GM18951 (cell line): ENCODE data around the gene CEP120.
"Not testable (repeated sequence)": the region's sequence is repeated elsewhere in the genome, so short reads cannot be mapped to it uniquely, and the experiment has no call there.

Source experiments
- POLR2A ChIP-seq: IDR thresholded peaks from 4 replicates; pipeline ENCODE4 v1.6.1; 2011; ENCODE audit warnings: mild to moderate bottlenecking; ENCODE audit not compliant: insufficient read length, insufficient read depth; ENCODE audit errors: extremely low read depth
- in situ Hi-C: fragments of 300-500 bp; cut with MboI; formaldehyde crosslinking; loops from one replicate; pipeline ENCODE4 v1.12.0; 2022; ENCODE audit warnings: low sequenced_read_pairs, mixed read lengths, inconsistent platforms; ENCODE audit not compliant: unreplicated experiment

Gene CEP120

GRCh38 chr5:123423278-123424149 is at the start of gene CEP120:
TSS of gene CEP120 (minus strand) at chr5:123423403. CDS start at chr5:123422998, 405 bp downstream.
- peak; percentile 92 for TF ChIP-seq POLR2A
- in situ Hi-C loops, result loop anchor here (25.0 kb wide), 1 partner anchor 189 kb away; no protein-coding TSS in a partner anchor

GRCh38 chr5:123472150-123472924 is 49.1 kb upstream of the CEP120 start:
- no peak for TF ChIP-seq POLR2A
- in situ Hi-C loops, result no loop called here

DNA sequence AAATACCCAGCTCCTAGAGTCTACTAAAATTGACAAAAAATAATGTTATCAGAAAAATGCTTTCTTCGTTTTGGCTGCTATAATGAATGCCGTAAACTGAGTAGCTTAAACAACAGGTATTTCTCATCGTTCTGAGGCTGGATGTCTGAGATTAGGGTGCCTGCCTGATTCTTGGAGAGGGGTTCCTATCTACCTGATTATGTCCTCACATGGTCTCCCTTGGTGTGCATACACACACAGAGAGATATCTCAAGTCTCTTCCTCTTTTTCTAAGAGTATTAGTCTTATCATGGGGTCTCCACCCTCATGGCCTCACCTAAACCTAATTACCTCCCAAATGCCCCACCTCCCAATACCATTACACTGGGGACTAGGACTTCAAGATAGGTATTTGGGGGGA is 48.2 kb upstream of the CEP120 start:
- TF ChIP-seq POLR2A, result no peak
- in situ Hi-C loops, result no loop called here

- in situ Hi-C loops, result not testable (repeated sequence)
Measured at GRCh38 chr5:123466839-123467238, 43.6 kb upstream of the CEP120 start.

DNA sequence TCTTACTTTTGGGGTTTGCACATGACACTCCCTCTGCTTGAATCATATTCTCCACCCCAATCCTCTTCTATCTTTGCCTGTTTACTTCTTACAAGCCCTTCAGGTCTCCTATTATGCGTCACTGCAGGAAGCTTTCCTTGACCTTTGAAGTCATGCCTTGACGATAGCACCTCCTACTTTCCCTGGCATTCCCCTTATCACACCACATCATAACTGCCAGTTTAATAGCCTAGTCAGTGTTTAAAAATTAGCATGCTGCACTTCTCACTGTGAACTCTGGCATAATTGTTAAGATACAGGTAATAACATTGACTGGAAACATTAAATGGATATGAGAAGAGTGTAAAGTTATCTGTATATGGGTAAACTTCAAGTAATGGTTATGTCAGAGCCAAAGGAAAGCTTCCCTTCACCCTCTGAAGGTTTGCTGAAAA is 37.1 kb upstream of the CEP120 start:
- TF ChIP-seq POLR2A, result no peak
- in situ Hi-C loops, result no loop called here

DNA sequence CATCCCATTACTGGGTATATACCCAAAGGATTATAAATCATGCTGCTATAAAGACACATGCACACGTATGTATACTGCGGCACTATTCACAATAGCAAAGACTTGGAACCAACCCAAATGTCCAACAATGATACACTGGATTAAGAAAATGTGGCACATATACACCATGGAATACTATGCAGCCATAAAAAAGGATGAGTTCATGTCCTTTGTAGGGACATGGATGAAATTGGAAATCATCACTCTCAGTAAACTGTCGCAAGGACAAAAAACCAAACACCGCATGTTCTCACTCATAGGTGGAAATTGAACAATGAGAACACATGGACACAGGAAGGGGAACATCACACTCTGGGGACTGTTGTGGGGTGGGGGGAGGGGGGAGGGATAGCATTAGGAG is 35.8 kb upstream of the CEP120 start:
- in situ Hi-C loops, result not testable (repeated sequence)

- in situ Hi-C loops, result no loop called here
- TF ChIP-seq POLR2A, result no peak
Measured at GRCh38 chr5:123456242-123456641, 33.0 kb upstream of the CEP120 start.

DNA sequence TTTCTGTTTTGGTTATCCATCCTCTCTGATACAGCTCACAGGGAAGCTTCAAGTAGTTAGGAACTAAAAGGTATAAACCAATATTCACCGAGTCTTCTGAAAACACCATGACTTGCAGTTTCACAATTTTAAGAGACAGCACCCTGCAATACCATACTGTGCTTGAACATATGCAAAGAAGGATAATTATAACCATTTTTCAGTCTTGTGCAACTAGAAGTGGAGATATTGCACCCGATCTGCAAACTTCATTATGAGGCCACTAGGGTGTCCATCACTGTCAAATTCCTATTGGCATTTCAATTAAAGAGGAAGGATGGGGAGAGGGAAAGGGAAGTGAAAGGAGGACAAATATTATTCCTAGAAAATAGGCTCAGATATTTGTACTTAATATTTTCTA is 32.4 kb upstream of the CEP120 start:
- TF ChIP-seq POLR2A, result no peak
- in situ Hi-C loops, result no loop called here

- in situ Hi-C loops, result no loop called here
Measured at GRCh38 chr5:123455095-123455494, 31.9 kb upstream of the CEP120 start.

GRCh38 chr5:123454259-123454911 is 31.2 kb upstream of the CEP120 start:
- no peak for TF ChIP-seq POLR2A
- in situ Hi-C loops, result no loop called here

More at GRCh38 chr5:123455095-123455494, 31.9 kb upstream of the CEP120 start:
- no peak for TF ChIP-seq POLR2A

DNA sequence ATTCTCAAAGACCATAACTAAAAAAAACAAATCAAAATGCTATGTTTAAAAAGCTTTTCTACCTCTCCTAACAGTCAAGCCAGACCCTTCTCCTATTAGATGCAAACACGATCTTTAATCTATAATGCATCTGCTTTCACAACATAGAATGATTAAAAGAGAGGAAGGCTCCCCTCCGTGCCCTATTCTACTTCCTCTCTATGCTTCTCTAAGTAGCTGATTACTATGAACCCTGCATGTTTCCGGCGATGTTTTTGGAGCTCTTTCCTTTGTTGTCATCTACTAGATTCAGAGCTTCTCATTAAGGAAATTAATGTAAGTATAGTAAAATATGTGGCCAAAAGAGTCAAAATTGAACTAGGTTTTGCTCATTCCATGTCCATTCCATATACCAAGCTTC is 29.2 kb upstream of the CEP120 start:
- no peak for TF ChIP-seq POLR2A
- in situ Hi-C loops, result no loop called here

DNA sequence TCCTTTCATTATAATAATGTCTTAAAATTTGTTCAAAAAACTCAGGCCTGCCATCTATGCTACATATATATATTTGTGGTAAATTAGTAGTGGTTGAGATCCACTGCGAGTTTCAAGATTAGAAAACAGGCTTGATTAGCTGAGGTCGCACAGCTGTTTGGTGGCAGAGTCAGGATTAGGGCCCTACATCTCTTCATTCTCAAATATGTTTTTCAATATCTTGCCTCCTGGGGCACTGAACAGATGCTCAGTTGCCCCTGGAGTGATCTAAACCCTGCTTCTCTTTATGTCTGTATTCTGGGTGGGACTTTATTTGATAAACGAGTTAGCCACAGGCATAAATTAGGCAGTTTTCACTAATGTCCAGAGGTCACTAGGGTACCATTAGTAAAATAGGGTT is 27.8 kb upstream of the CEP120 start:
- in situ Hi-C loops, result no loop called here
- no peak for TF ChIP-seq POLR2A

GRCh38 chr5:123450640-123451039 is 27.4 kb upstream of the CEP120 start:
- in situ Hi-C loops, result no loop called here
- TF ChIP-seq POLR2A, result no peak

- TF ChIP-seq POLR2A, result no peak
- in situ Hi-C loops, result no loop called here
Measured at GRCh38 chr5:123450114-123450513, 26.9 kb upstream of the CEP120 start.
